Body of pancreas (tissue), 4 donors: ENCODE results near the gene BRINP3.

Experiments used
- POLR2A ChIP-seq, 3 donors: fragments of 450-650 bp; IDR thresholded peaks; one replicate each; pipeline ENCODE4 v1.6.1; 2016; ENCODE audit warnings: antibody characterized with exemption in 3 of 3, mild to moderate bottlenecking in 2 of 3
- TF ChIP-seq, protein P1 (sequence below), 7 experiments: fragments of 450-650 bp in 4 of 7; fragments of 200-600 bp in 3 of 7; sonication (generic) in 3 of 7; IDR thresholded peaks; one replicate each; pipeline ENCODE4 v1.5.1; 2016 to 2019; ENCODE audit warnings: antibody characterized with exemption in 7 of 7

- TF ChIP-seq, protein P1, sequence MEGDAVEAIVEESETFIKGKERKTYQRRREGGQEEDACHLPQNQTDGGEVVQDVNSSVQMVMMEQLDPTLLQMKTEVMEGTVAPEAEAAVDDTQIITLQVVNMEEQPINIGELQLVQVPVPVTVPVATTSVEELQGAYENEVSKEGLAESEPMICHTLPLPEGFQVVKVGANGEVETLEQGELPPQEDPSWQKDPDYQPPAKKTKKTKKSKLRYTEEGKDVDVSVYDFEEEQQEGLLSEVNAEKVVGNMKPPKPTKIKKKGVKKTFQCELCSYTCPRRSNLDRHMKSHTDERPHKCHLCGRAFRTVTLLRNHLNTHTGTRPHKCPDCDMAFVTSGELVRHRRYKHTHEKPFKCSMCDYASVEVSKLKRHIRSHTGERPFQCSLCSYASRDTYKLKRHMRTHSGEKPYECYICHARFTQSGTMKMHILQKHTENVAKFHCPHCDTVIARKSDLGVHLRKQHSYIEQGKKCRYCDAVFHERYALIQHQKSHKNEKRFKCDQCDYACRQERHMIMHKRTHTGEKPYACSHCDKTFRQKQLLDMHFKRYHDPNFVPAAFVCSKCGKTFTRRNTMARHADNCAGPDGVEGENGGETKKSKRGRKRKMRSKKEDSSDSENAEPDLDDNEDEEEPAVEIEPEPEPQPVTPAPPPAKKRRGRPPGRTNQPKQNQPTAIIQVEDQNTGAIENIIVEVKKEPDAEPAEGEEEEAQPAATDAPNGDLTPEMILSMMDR (IDR thresholded peaks at IDR 0.05), result no peak
- TF ChIP-seq POLR2A (IDR thresholded peaks at IDR 0.05), result no peak
Observed at GRCh38 chr1:190476806-190477205, 858 bp downstream of the BRINP3 start.
